HG02610 (cell line): ENCODE data around the gene ACER3.

Experiments used
- ATAC-seq: cut with Tn5 transposase; IDR thresholded peaks from one replicate; pipeline ENCODE4 v1.9.1; 2021; ENCODE audit warnings: mild to moderate bottlenecking, moderate library complexity; ENCODE audit not compliant: unreplicated experiment

The ACER3 gene

DNA sequence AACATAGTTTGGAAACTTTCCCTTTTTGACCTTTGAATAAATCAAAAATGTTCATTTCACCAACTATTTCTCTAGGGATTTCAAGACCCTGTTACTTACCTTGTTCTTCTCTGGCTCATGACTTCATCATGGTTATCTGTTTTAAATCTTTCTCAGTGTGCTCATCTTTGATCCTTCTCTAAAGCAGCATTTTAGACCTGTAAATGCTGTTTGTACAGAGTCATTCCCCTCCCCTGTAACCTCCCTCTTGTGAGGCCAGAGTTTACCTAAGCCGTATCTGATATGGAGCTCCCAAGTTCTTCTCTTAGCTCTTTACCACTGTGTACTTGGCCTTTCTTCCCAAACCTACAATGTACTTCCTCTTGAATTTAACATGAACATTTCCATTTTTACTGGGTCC lies 56.0 kb downstream of the ACER3 start:
- no peak for ATAC-seq

DNA sequence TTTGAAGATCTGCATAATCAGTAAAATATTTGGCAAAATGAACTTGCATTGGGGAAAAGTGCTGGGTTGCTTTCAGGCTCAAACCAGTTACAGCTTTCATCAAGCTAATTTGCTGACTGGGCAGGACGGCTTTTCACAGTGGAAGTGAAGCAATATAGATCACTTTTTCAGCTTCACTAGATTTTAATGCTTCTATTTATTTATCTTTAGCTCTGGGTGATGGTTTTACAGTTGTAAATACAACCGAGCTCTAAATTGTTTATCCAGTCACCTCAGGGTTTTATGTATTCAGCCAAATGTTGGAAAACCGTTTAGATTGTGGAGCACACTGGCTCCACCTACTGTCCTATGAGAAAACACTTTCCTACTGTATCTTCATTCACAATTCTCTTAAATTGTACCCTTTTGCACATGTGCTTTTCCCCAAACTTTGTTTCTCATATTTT lies 58.2 kb downstream of the ACER3 start:
- ATAC-seq = no peak

DNA sequence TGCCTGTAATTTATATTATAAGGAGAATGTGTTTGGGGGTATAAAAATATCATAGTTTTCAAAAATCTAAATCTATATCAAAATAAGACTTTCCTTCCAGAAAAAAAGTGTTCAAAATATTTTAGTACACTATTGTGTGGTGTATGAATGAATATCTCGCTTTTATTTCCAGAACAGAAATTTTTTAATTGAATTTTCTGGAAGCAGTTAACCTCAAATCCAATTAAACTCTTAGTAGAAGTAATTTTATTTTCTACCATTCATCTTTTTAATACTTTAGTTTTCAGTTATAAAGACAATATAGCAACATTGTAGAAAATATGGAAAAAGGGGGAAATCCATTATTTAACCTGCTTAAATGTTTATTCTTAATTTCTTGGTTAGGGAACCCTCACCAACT lies 58.7 kb downstream of the ACER3 start:
- no peak for ATAC-seq

DNA sequence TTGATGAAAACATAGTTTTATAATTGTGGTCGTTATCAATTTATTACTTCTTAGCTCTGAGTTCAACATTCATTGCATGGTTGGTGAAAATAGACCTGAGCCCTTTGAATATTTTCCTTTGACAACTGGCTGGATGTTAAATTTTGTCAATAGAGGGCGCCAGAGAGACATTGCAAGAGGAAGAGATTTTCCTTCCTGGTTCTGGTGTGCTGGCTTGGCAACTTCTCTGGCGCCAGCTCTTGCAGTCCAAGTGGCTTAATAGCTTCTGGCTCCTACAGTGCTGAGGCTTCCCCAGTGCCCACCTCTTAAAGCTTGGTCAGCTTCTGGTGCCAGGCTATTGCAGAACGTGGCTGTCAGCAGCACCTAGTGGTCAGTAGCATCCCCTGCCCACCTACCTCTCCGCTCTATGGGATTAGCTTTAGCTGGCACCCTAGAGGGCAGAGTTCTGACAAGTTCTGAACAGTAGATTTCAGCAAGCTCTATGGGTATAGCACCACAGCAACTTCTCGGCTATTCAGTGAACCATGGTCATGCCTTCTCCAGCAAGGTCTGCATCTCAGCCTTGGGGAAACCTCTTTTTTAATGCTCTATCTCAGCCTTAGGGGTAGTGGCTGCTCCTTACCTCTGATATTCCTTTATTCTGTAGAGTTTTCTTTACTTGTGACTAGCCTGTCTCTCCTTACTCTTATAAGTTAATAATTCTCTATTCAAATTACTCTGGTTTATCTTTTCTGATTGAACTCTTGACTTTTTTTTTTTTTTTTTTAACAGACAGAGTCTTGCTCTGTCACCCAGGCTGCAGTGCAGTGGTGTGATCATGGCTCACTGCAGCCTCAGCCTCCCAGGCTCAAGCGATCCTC lies 59.4 kb downstream of the ACER3 start:
- ATAC-seq = peak; percentile 48

DNA sequence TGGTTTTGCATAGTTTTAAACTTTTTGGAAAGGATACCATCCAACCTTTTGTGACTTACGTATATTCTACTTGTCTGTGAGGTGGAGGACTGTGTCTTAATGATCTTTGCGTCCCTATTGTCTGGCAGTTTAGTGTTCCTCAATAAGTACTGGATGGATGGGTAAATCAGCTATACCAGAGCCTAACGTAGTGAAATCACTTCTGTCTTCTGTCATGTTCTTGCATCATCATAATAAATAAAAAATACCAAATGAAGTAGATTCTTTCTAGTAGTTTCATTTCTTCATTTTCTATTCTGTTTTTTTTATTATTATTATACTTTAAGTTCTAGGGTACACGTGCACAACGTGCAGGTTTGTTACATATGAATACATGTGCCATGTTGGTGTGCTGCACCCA lies 66.4 kb downstream of the ACER3 start:
- no peak for ATAC-seq

DNA sequence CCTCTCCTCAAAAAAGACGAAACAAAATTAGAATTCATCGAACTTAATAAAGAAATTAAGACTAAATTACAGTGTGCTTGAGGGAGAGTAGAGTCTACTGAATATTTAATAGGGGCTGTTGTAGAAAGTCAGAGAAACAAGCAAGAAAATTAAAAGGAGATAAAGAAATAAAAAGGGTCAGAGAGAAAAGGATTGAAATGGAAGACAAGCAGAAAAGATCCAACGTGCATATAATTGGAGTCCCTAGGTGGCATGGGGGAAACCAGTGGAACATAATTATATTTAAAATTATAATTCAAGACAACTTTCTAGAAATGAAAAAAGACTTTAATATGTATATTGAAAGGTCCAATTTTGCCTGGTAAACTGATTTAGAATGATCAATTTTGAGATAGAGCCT lies 74.3 kb downstream of the ACER3 start:
- ATAC-seq = no peak

DNA sequence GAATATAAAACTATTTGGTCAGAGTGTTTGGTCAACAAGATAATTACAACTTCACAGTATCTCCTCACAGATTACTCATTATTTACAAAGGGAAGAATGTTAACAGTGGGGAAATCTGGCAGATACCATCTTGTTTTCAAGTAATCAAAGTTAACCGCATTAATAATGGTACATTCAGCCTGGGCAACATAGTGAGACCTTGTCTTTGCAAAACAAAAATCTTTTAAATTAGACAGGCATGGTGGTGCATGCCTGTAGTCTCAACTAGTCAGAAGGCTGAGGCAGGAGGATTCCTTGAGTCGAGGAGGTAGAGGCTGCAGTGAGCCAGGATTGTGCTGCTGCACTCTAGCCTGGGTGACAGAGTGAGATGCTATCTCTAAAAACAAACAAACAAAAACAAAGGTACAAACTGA lies 78.5 kb downstream of the ACER3 start:
- ATAC-seq = no peak

DNA sequence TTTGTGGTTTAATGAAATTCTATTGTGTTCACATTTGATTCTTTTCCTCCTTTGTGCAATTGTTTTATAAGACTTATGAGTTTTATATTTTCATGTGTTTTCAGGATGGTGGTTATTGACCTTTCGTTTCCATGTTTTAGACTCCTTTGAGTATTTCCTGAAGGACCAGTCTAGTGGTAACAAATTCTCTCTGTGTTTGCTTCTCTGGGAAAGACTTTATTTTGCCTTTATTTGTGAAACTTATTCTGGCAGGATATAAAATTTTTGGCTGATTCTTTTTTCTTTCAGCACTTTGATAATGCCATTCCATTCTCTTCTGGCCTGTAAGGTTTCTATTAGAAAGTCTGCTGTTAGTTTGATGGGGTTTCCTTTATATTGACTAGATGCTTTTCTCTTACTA lies 83.5 kb downstream of the ACER3 start:
- no peak for ATAC-seq

DNA sequence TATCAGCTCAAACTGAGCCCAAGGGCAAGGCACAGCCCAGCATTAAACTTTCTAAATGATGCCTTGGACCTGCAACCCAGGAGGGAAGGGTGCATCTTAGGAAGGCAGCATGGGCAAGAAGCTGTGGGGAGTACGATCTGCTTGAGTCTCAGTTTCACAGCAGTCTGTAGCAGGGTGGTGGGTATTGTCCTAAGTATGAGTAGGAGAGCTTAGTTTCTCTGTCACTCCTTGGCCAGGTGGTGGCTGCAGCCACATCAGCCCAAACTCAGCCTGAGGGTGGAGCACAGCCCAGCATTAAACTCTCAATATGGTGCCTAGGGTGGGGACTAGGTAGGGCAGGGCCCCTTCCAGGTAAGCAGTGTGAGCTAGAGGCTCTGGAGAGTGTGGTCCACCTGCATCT lies 85.5 kb downstream of the ACER3 start:
- ATAC-seq = no peak

DNA sequence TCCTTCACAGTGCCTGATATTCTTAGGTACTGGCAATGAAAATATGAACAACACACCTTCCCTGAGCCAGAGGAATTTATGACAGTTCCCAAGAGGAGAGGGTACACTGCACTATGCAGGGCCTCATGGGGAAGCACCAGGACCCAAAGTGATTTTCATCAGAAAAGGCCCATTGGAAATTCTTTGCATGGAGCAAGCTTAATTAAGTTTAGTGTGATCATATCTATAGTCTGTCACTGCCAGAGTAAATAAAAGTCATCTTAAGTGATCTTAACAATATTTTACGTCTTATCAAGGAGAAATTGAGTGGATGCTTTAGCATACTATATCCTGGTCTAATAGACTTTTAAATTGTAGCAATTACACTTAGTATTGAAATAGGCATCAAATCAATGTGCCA lies 86.5 kb downstream of the ACER3 start:
- ATAC-seq = no peak

DNA sequence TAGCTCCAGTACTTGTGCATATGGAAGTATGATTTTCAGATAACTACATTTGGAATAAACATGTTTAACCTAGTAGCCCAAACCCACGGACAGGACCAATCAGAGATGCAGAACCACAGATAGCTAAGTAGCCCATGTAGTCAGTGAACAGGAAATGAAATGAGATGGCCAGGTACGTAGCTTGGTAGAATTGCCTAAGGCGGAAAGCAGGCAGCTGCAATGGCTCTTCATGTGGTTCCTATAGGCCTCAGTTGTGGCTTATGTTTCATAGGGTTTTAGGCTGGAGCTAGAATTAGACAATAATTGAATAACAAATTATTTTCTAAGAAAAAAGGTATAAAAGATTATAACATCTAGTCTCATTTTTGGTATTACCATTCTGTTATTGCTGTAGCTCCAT lies 87.1 kb downstream of the ACER3 start:
- ATAC-seq = no peak

DNA sequence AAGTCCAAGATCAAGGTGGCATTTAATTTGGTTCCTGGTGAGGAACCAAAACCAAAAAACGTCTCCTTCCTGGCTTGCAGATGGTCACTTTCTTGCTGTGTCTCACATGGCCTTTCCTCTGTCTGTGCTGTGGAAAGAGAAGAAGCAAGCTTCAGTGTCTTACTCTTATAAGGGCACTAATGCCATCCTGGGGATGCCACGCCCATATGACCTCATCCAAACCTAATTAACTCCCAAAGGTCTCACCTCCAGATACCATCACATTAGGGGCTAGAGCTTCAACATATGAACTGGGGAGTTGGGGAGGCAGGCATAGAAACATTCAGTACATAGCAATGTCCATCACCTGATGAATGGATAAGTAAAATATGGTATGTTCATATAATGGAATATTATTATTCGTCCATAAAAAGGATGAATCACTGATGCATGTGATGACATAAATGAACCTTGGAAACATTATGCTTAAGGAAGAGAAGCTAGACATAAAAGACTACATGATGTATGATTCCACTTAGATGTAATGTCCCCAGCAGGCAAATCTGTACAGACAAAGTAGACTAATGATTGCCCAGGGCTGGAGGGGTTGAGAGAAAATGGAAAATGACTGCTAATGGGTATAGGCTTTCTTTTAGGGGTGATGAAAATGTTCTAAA lies 94.9 kb downstream of the ACER3 start:
- ATAC-seq = no peak

DNA sequence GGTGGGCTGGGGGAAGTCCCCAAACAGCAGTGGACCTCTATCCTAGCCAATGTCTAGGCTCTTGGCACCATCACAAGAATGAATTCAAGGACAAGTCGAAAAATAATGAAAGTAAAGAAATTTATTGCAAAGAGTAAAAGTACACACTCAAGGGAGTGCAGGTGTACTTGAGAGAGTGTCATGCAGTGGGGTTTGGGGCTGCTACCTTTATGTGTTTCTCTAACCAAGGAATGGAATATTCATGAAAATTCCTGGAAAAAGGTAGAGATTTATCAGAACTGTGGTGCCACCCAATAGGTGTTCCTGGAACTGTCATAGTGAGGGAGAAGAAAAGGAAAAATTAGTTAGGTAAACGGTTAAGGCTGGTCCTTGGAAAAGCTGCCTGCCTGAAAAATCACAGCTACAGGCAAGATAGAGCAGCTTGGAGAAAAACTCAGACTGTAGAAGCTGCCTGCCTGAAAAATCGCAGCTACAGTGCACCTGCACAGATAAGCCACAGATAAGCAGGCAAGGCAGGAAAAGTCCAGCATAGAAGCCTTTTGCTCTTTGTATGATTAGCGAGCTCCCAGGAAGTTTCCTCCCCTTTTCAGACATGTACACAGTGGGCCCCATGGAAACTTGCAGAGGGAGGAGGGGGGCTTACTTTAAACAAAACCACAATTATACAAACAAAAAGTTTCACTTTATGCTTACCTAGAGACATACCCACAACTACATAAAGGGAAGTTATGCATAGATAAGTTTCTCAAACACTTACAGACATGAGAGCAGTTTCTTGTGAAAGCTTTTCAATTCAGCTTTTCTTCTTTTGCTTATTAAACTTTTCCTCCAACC lies 102.1 kb downstream of the ACER3 start:
- peak; percentile 86 for ATAC-seq

DNA sequence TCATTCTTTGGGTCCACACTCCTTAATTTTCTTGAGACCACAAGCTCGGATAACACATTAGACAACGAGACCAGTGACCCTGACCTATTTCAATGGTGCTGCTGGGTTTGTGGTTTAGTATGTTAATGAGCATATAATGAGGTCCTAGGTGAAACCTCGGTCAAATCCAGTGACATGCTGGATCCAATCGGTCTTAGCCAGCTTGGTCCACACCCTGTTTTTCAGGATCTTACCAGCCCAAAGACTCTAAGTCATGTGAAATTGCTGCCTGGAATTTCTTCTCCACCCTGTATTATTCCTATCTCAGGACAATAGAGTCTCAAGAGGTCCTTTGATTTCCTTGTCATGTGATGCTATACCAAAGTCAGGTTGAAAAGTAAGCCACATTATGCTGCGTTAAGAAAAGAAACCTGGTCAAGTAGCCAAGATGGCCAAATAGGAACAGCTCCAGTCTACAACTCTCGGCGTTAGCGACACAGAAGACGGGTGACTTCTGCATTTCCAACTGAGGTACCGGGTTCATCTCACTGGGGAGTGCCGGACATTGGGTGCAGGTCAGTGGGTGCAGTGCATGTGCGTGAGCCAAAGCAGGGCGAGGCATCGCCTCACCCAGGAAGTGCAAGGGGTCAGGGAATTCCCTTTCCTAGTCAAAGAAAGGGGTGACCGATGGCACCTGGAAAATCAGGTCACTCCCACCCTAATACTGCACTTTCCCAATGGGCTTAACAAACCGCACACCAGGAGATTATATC lies 102.9 kb downstream of the ACER3 start:
- ATAC-seq = peak; percentile 16

DNA sequence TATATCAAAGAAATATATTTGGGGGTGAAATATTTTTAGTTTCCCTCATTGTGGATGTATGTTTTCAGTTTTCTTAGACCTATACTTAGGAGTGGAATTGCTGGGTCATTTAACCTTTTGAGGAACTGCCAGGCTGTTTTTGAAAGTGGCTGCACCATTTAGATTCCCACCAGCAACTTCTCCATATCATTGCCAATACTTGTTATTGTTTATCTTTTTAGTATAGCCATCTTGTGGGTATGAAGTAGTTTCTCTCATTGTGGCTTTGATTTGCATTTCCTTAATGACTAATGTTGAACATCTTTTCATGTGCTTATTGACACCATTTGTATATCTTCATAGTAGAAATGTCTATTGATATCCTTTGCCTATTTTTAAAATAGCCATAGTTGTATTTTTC lies 111.3 kb downstream of the ACER3 start:
- ATAC-seq = no peak

DNA sequence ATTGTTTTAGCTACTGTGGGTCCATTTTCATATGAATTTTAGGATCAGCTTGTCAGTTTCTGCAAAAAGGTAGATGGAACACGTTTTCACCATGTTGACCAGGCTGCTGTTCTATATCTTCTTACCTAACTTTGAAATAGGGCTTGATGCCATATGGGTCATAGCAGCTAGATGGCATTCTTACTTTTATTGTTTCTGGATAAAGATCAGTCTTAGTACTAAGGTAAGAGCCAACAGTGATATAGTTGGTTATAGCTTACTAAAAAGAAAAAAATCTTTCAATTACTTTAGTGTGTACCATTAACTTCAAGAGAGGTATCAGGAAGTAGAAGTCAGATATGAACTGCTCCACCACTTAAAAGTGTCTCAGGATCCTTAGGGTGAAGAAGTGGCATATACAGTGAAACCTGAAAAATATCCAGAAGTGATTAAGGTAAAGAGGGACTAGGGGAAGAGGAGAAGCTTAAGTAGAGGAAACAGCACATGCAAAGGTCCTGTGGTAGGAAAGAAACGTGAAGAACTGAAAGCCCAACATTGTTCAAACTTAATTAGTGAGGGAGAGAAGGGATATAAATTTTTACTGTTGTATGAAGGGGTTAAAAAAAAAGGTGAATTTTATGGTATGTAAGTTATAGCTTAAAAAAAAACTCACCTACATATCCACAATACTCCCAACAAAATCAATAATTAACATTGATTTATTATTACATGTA lies 113.6 kb downstream of the ACER3 start:
- ATAC-seq = no peak

DNA sequence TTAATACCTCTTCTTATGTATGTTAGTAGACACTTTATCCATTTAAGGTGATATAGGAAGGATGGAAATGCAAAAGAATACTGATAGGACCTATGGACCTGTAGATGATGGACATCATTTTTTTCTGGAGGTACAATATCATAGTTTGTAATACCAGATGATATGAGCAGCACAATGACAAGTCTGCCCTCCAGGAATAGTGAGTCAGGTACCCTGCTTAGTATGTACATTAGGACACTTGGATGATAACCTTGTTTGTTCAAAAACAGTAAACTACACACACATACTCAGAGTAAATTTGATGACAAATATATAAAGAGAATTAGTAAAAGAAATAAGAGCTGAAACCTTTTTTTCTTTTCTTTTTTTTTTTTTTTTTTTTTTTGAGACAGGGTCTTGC lies 114.8 kb downstream of the ACER3 start:
- ATAC-seq = no peak

DNA sequence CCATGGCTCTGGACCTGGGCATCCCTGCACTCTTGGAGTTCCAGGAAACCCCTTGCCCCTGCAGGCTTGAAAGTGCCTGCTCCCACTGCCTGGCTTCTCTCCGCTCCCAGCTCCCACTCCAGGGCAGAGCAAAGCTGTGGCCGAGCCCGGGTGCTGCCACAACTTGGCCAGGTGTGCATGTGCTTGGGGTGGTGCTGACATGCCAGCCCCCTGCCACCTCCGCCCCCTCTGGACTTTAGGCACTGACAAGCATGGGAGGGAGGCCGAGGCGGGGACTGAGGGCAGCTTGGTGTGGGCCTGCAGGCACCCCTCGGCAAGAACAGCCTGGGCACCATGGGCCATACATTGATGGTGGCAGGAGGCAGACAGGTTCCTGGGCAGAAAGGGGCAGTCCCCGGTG lies 117.1 kb downstream of the ACER3 start:
- ATAC-seq = no peak

DNA sequence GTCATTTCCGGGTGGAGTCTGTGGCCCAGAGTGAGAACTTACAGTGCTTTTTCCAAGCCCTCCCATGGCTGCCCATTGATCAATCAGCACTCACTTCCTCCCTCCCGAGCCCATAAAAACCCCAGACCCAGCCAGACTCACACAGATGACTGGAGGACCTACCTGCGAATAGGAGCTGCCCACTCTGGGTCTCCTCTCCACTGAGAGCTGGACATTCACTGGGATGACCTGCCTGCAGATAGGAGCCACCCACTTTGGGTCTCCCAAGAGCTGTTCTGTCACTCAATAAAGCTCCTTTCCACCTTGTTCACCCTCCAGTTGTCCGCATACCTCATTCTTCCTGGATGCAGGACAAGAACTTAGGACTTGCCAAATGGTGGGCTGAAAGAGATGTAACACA lies 117.5 kb downstream of the ACER3 start:
- no peak for ATAC-seq

DNA sequence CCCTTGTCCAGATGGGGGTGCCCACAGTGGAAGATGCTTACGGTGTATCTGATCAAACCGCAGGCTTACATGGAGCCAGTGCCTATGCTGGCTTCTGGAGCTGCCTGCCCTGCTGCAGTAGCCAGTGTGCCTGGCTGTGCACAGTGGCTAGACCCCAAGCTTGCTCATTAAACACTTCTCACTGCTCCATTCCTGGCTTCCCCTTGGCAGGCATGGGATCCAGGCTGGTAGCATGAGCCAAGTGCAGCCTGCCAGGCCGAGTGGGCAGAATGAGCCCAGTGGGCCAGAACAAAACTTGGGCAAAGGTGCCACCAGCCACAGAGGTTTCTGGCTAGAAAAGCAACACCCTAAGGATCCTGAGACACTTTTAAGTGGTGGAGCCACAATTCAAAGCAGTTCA lies 118.1 kb downstream of the ACER3 start:
- ATAC-seq = no peak
